MM.1S (cell line): ENCODE measurements around the gene C20orf141.

Experiments used
- CTCF ChIP-seq: fragments of 300-600 bp; sonication (generic); IDR thresholded peaks from 2 replicates; pipeline ENCODE4 v1.5.1; 2016; ENCODE audit warnings: antibody characterized with exemption, low read length, mixed read lengths
- EZH2 ChIP-seq: fragments of 300-600 bp; sonication (generic); optimal IDR thresholded peaks from 2 replicates; pipeline ENCODE3; 2017; ENCODE audit warnings: low read depth, mild to moderate bottlenecking, antibody characterized with exemption, low read length, mixed read lengths
- EZH2phosphoT487 ChIP-seq: fragments of 300-600 bp; sonication (generic); IDR thresholded peaks from 2 replicates; pipeline ENCODE4 v1.6.1; 2018; ENCODE audit warnings: antibody characterized with exemption, low read length

- no peak for TF ChIP-seq CTCF
- no peak for TF ChIP-seq EZH2
- no peak for TF ChIP-seq EZH2phosphoT487
These were observed 21.2 kb downstream of the C20orf141 start for GRCh38 chr20:2836035-2836434.
